Erythroblast (primary cell): ENCODE data around the gene NUF2.
"Not testable (repeated sequence)": the region's sequence is repeated elsewhere in the genome, so short reads cannot be mapped to it uniquely, and the experiment has no call there.

ENCODE experiments used
- DNase-seq, 2 experiments: peaks; one replicate each; lab custom pipeline; 2025; lab: John Stamatoyannopoulos, UW
- GATA1 ChIP-seq: IDR thresholded peaks from 2 replicates; pipeline ENCODE4 v1.6.1; 2011; ENCODE audit warnings: low read depth, mild to moderate bottlenecking, control low read depth, low read length, moderate library complexity
- POLR2A ChIP-seq: IDR thresholded peaks from 2 replicates; pipeline ENCODE4 v1.6.1; 2011; ENCODE audit warnings: mild to moderate bottlenecking, low read length

NUF2 gene

GRCh38 chr1:163321311-163322305, at the start of gene NUF2:
TSS of gene NUF2 (plus strand) at chr1:163321954. CDS start at chr1:163326052, 4,098 bp downstream.
- TF ChIP-seq GATA1 (no peak), POLR2A (peak; percentile 87)
- DNase-seq: peak; percentile 99

DNA sequence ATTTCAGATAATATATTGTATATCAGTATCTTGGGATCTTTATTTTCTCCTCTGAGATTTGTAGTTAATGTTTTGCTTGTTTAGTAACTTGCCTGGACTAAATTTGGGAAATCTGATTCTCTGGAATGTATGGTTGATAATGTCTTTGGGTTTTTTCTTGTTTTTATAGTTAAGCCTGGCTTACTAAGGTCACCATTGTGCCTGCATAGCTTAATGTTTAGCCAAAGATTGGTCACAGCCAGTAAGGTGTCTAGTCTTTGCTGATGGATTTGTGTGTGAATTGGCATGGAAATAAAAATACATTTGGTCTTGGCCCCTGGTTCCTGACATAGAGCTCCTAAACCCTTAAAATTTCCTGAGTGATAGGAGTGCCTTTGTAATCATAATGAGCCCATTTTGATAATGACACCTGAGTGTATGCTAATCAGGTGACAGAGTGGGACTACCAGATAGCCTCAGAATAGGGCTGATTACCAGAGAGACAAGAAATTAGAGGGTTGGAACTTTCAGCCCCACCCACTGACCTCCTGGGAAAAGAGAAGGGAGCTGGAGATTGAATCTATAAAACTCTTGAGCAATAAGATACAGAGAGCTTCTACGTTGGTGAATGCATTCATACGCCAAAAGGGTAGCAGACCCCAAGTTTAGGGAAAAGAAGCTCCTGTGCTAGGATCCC, 47.9 kb upstream of the NUF2 start:
- DNase-seq: no peak
- TF ChIP-seq POLR2A: no peak
- no peak for TF ChIP-seq GATA1

DNA sequence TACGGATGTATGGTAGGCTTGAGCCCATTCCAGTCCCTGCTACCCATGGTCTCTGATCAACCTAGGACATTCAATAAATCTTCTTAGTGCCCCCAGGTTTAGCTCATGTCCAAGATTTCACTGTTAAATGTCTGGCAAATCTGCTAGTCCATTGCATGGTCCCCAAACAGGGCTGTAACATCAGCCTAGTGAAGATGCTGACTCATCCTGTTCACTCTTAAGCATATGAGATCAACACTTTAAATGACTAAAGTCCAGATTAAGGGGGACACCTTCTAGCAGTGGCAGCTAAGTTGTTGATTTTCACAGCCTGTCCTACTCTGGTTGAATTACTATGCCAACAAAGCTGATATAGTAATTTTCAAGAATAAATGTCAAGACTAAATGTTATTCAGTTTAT, 46.5 kb upstream of the NUF2 start:
- DNase-seq: peak; percentile 41 to 70
- no peak for TF ChIP-seq POLR2A
- TF ChIP-seq GATA1: no peak

DNA sequence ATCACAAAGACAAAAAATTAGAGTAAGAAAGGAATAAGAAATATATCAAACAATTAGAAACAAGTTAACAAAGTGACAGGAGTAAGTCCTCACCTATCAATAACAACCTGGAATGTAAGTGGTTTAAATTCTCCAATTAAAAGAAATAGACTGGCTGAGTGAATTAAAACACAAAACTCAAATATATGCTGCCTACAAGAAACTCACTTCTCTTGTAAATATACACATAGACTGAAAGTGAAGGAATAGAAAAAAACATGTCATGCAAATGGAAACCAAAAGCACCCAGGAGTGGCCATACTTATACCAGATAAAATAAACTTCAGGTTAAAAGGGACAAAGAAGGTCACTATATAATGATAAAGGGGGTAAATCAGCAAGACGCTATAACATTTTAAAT, 43.2 kb upstream of the NUF2 start:
- no peak for DNase-seq
- TF ChIP-seq POLR2A: no peak
- TF ChIP-seq GATA1: no peak

GRCh38 chr1:163284867-163285266, 36.9 kb upstream of the NUF2 start:
- DNase-seq: not testable (repeated sequence)

DNA sequence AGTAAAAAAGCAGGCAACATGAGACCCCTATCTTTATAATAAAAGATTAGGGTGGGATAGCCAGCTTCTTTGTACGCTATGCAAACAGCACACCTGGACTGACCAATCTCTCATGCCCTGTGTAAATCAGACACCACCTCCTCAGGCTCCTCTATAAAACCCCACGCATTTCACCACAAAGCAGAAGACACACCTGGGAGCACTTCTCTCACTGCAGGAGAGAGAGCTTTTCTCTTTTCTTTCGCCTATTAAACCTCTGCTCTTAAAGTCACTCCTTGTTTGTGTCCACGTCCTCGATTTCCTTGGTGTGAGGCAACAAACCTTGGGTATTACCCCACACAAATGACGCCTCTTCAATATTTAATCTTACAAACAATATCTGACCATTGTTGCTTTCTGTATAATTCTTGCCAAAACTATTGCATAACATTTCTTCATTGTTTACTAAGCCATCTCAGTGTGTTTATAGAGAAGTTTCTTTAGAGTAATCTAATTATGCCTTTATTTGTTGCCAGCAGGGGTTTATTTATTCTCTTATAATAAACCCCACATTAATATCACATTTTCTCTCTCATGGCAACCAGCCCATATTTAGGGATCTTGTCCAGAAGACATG, 31.6 kb upstream of the NUF2 start:
- TF ChIP-seq POLR2A (no peak), GATA1 (no peak)
- no peak for DNase-seq

DNA sequence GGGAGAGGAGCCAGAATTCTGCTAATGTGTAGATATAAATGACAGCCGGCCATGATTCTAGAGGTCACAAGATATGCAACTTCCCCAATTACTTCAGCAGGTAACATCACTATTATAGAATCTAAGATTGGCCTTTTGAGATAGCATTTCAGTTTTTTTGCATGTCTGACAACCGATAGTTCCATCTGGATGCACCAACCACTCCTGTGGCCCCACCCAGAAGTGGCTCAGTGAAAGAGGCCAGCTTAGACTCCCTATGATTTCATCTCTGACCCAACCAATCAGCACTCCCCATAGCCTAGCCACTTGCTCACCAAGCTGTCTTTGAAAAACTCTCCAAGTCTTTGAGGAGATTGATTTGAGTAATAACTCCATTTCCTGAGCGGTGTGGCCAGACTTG, 30.3 kb upstream of the NUF2 start:
- peak in 1 of 2 experiments; percentile 7 for DNase-seq
- TF ChIP-seq GATA1 (no peak), POLR2A (no peak)

DNA sequence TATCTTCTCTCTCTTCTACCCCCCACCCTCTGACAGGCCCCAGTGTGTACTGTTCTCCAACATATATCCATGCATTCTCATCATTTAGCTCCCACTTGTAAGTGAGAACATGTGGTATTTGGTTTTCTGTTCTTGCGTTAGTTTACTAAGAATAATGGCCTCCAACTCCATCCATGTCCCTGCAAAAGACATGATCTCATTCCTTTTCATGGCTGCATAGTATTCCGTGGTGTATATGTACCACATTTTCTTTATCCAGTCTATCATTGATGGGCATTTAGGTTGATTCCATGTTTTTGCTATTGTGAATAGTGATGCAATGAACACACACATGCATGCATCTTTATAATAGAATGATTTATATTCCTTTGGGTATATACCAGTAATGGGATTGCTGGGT, 29.6 kb upstream of the NUF2 start:
- DNase-seq: not testable (repeated sequence)

- DNase-seq: not testable (repeated sequence)
Observed at GRCh38 chr1:163293497-163293896, 28.3 kb upstream of the NUF2 start.

DNA sequence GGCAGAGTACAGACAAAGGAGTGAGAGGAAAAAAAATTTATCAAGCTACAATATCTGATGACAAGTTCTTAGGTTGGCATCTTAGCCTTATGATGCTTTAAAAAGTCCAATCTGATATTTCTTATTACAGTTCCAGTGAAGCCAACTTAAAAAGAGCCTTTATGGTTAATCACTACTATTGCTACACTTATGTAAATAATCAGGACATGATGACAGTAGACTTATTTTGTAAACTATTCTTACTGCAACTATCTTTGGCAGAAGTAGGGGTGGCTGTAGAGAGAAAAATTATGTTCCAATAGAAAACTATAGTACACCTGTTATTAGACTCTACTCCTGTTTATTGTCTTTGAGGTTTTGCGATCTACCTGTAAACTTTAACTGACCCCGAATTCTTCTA, 25.8 kb upstream of the NUF2 start:
- DNase-seq: no peak
- TF ChIP-seq GATA1 (no peak), POLR2A (no peak)

DNA sequence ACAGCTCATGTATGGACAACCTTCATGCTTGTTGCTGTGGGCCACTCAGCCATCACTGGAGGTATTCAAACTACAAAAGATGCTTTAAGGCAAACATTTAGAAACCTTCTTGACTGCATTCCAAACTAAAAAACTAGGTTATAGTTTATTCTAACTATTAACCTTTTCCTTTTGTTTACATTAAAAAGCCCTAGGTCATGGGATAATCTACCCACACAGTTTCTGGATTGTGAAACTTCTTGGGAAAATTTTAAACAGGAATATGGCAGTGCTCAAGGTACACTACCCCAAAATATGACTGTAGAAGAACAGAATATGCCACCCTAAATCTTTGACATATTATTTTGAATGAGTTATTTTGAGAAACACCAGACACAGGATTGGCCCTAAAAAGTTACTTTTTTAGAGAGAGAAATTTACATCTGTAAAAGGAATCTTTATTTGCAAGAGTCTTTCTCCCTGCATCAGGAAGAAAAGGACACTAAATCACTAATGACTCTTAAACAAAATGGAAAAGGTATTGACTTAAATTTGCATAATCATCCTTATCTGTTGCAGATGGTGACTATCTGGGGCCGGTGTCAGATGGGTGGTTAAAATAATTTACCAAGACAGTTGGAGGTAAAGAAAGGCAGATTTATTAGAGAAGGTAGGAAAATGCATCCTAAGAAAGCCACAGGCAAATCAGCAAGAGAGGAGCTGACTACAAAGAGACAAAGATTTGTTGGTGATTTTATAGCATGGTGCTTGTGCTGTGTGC, 25.1 kb upstream of the NUF2 start:
- DNase-seq: no peak
- no peak for TF ChIP-seq POLR2A

DNA sequence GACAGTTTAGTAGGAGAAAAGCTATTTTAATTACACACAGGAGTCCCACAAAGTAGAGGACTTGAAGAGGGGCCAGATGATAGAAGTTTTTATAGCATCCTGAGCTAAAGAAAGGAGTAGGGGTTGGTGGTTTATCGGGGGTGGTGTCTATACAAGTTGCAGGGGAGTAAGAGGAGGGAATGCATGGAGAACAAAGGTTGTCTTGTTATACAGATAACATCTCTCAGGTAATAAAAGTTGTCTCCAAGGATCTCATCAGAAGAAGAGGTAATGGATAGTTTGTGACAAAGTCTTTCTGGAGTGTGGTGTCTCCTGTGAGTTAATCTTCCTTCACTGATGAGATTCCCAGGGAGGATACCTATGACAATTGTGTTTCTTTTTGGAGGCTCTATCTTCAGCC, 23.4 kb upstream of the NUF2 start:
- TF ChIP-seq POLR2A (no peak), GATA1 (no peak)
- no peak for DNase-seq

DNA sequence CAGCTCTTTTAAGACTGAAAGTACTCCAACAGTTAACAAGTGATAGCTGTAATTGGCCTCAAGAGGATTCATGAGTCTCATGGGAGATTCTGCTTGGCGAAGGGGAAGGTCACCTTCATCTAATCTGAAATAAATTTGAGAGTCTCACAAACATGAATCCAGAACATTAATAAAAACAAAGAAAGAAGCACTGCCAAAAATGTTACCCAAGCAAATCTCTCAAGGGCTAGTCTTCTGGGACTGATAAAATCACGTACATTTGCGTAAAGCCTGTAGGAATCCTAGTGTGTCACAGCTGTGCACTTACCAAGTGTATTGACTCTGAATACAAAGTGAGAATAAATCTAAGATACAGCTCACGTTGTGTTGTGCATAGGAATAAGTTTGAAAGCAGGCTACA, 21.2 kb upstream of the NUF2 start:
- TF ChIP-seq POLR2A: no peak
- no peak for TF ChIP-seq GATA1
- DNase-seq: no peak

DNA sequence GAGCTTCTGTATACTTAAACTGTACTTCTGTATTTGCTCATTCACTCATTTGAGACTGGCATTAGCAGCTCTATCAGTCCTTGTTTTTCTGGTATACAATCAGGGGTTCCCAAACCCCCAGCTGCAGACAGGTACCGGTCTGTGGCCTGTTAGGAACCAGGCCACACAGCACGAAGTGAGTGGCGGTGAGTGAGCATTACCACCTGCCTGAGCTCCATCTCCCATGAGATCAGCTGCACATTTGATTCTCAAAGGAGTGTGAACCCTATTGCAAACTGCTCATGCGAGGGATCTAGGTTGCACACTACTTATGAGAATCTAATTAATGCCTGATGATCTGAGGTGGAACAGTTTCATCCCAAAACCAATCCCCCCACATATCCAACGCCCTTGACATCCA, 18.2 kb upstream of the NUF2 start:
- TF ChIP-seq POLR2A: no peak
- no peak for DNase-seq

GRCh38 chr1:163305441-163305840, 16.3 kb upstream of the NUF2 start:
- TF ChIP-seq POLR2A (no peak), GATA1 (no peak)

More at GRCh38 chr1:163305441-163305840, 16.3 kb upstream of the NUF2 start:
- no peak for DNase-seq
